Measurements from ENCODE around the gene PPP1R10. TPM values are rescaled to one million over a fixed set of nuclear protein-coding genes. Genes with fewer than 3 reads are reported as not detected.

PPP1R10 gene
- polyA plus RNA-seq, 2 of the 4 experiments (the other 2 are of a cell fraction), result 26.4 to 37.6 TPM

- TF ChIP-seq RCOR1 (IDR thresholded peaks at IDR 0.05; ENCODE audit: low read depth, low read length), result no peak
Measured at GRCh38 chr6:30570263-30570662, 46.8 kb downstream of the PPP1R10 start (continued).

- Histone ChIP-seq H3K27ac (no peak overlapping the region), H3K4me1 (peaks cover 12% of the 10 kb centered on the region), H3K9me3 (no peaks in the 10 kb centered on the region), H3K4me3 (no peak overlapping the region), H3K4me2 (no peak overlapping the region)
- no peak for TF ChIP-seq POLR2A (IDR thresholded peaks at IDR 0.05; ENCODE audit: low read length)
- no peak for TF ChIP-seq MAX (IDR thresholded peaks at IDR 0.05)
- no peak for TF ChIP-seq ZC3H11A (IDR thresholded peaks at IDR 0.05)
- TF ChIP-seq EHF (CRISPR knock-in tag; IDR thresholded peaks at IDR 0.05), result no peak
- no peak for TF ChIP-seq CBX2 (IDR thresholded peaks at IDR 0.05; ENCODE audit: borderline replicate concordance, low read depth)
- no peak for TF ChIP-seq ZNF302 (CRISPR knock-in tag; IDR thresholded peaks at IDR 0.05)
- no peak for TF ChIP-seq JUNB (IDR thresholded peaks at IDR 0.05)
- TF ChIP-seq CHD2 (IDR thresholded peaks at IDR 0.05; ENCODE audit: low read length, partially characterized antibody), result no peak
- 61% methylated on average over 3 of the region's 3 CpGs for WGBS (ENCODE audit: missing lambda C conversion rate)
- ATAC-seq (no peak), FAIRE-seq (no peak), DNase-seq (ENCODE audit: low read depth in 1 of 2, low spot score in 1 of 2) (no peak)
- CTCF ChIA-PET, result interaction anchor here (1.3 kb wide), 1 partner anchor 23 kb away, joined by 3 read pairs; no protein-coding TSS in a partner anchor
- POLR2A ChIA-PET, result no interaction called here
Measured at GRCh38 chr6:30568245-30568644, 48.8 kb downstream of the PPP1R10 start.

- POLR2A ChIA-PET, result no interaction called here
- no peaks in the 10 kb centered on the region for H3K9me3 ChIP-seq
- no peak for TF ChIP-seq NR3C1 (IDR thresholded peaks at IDR 0.05)
- TF ChIP-seq GATA3 (IDR thresholded peaks at IDR 0.05; ENCODE audit: borderline replicate concordance), result no peak
- H3K4me3 ChIP-seq, result no peak overlapping the region
- no peak overlapping the region for H3K27ac ChIP-seq
- no peak overlapping the region for H3K4me2 ChIP-seq
- CTCF ChIA-PET, result interaction anchor here (1.2 to 1.6 kb wide), 3 partner anchors 21 to 31 kb away, joined by 4 to 7 read pairs (median 5); no protein-coding TSS in a partner anchor
- FAIRE-seq, result no peak
- no peaks in the 10 kb centered on the region for H3K4me1 ChIP-seq
- DNase-seq (ENCODE audit: low read depth in 1 of 2, low spot score in 1 of 2), result no peak
- no peak for ATAC-seq
Measured at GRCh38 chr6:30565772-30566171, 51.3 kb downstream of the PPP1R10 start.

GRCh38 chr6:30564114-30564513 is 52.9 kb downstream of the PPP1R10 start:
- 88% methylated on average over 1 of the region's 1 CpG for WGBS (ENCODE audit: missing lambda C conversion rate)
- Histone ChIP-seq H3K4me2 (no peak overlapping the region), H3K9me3 (no peaks in the 10 kb centered on the region), H3K4me3 (no peak overlapping the region), H3K4me1 (no peaks in the 10 kb centered on the region), H3K27ac (no peak overlapping the region)
- ChIA-PET CTCF (interaction anchor here (1.9 kb wide), 1 partner anchor 23 kb away, joined by 7 read pairs; no protein-coding TSS in a partner anchor), POLR2A (no interaction called here)
- DNase-seq (ENCODE audit: low read depth in 1 of 2, low spot score in 1 of 2) (no peak), ATAC-seq (no peak), FAIRE-seq (no peak)
- TF ChIP-seq ZSCAN20 (CRISPR knock-in tag; IDR thresholded peaks at IDR 0.05) (no peak), TP53 (CRISPR knock-in tag; IDR thresholded peaks at IDR 0.05) (no peak), HEYL (CRISPR knock-in tag; IDR thresholded peaks at IDR 0.05) (no peak), ZC3H11A (IDR thresholded peaks at IDR 0.05) (no peak), NR3C1 (IDR thresholded peaks at IDR 0.05) (no peak)

- ChIA-PET CTCF (interaction anchor here (1.7 kb wide), 1 partner anchor 18 kb away, joined by 7 read pairs; no protein-coding TSS in a partner anchor), POLR2A (no interaction called here)
- ATAC-seq (no peak), FAIRE-seq (no peak), DNase-seq (ENCODE audit: low read depth in 1 of 2, low spot score in 1 of 2) (no peak)
- H3K4me3 ChIP-seq, result no peak overlapping the region
- no peak overlapping the region for H3K27ac ChIP-seq
- 93% methylated on average over 14 of the region's 14 CpGs for WGBS (ENCODE audit: missing lambda C conversion rate)
- peaks cover 8% of the 10 kb centered on the region; the same call in 2 of the 3 replicates for H3K4me1 ChIP-seq
- H3K4me2 ChIP-seq, result no peak overlapping the region
- TF ChIP-seq ZC3H11A (IDR thresholded peaks at IDR 0.05) (no peak), ATOH8 (CRISPR knock-in tag; IDR thresholded peaks at IDR 0.05; ENCODE audit: low read depth) (no peak), HOXA7 (CRISPR knock-in tag; IDR thresholded peaks at IDR 0.05) (no peak), FOSB (CRISPR knock-in tag; IDR thresholded peaks at IDR 0.05) (no peak), USF2 (IDR thresholded peaks at IDR 0.05) (no peak), FOXS1 (CRISPR knock-in tag; IDR thresholded peaks at IDR 0.05) (no peak)
- no peaks in the 10 kb centered on the region for H3K9me3 ChIP-seq
Measured at GRCh38 chr6:30562470-30563425, 54.3 kb downstream of the PPP1R10 start.

Data from A549 (cell line).